SU-DHL-6 (cell line): ENCODE data around the gene SLC9C1.

ENCODE experiments used
- EZH2phosphoT487 ChIP-seq: fragments of 200-600 bp; sonication (generic), shearing (Covaris generic); conservative IDR thresholded peaks from 2 replicates; pipeline ENCODE4 v1.6.1; 2018; ENCODE audit warnings: mild to moderate bottlenecking, antibody characterized with exemption, low read length, moderate library complexity, mixed read lengths
- TF ChIP-seq, protein P1 (sequence below): fragments of 200-600 bp; sonication (generic); IDR thresholded peaks from one replicate; pipeline ENCODE4 v1.5.1; 2017; ENCODE audit warnings: antibody characterized with exemption, mild to moderate bottlenecking, low read length, moderate library complexity; ENCODE audit not compliant: insufficient read depth, poor library complexity, severe bottlenecking

DNA sequence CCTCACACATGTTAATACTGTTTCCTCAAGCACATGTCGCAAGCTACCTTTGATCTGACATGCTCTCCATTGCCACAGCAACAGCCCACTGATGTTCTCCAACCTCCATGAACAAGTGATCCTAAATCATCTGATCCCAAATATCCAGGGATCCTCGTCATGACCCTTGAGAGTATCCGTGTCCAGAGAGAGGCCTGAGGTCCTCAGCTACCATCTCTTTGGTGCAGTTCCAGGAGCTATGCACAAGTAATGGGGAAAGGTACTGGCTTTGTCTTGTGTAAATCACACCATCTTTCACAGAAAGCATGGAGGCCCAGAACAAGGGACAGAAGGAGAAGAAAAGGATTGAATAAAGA, 163.4 kb downstream of the SLC9C1 start:
- TF ChIP-seq, protein P1, sequence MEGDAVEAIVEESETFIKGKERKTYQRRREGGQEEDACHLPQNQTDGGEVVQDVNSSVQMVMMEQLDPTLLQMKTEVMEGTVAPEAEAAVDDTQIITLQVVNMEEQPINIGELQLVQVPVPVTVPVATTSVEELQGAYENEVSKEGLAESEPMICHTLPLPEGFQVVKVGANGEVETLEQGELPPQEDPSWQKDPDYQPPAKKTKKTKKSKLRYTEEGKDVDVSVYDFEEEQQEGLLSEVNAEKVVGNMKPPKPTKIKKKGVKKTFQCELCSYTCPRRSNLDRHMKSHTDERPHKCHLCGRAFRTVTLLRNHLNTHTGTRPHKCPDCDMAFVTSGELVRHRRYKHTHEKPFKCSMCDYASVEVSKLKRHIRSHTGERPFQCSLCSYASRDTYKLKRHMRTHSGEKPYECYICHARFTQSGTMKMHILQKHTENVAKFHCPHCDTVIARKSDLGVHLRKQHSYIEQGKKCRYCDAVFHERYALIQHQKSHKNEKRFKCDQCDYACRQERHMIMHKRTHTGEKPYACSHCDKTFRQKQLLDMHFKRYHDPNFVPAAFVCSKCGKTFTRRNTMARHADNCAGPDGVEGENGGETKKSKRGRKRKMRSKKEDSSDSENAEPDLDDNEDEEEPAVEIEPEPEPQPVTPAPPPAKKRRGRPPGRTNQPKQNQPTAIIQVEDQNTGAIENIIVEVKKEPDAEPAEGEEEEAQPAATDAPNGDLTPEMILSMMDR, result no peak
- TF ChIP-seq EZH2phosphoT487, result no peak
